22Rv1 (cell line): Measurements from ENCODE around the gene APBA2.

Experiments
- CTCF ChIP-seq: fragments of 450-650 bp; IDR thresholded peaks from 2 replicates; pipeline ENCODE4 v1.5.1; 2017; ENCODE audit warnings: mild to moderate bottlenecking
- ZFX ChIP-seq: fragments of 450-650 bp; IDR thresholded peaks from 2 replicates; pipeline ENCODE4 v1.6.1; 2017; ENCODE audit warnings: antibody characterized with exemption, borderline replicate concordance

GRCh38 chr15:28923726-28924280, 38.0 kb downstream of the APBA2 start:
- TF ChIP-seq CTCF (no peak), ZFX (no peak)
